Astrocyte of the hippocampus (primary cell): Measurements from ENCODE around the gene SH3D19.

Experiments
- DNase-seq: peaks from one replicate; pipeline ENCODE4 v3.0.0; 2011; ENCODE audit warnings: low read depth, low spot score

Gene SH3D19

GRCh38 chr4:151233600-151233999 is 91.8 kb downstream of the SH3D19 start:
- no peak for DNase-seq

DNA sequence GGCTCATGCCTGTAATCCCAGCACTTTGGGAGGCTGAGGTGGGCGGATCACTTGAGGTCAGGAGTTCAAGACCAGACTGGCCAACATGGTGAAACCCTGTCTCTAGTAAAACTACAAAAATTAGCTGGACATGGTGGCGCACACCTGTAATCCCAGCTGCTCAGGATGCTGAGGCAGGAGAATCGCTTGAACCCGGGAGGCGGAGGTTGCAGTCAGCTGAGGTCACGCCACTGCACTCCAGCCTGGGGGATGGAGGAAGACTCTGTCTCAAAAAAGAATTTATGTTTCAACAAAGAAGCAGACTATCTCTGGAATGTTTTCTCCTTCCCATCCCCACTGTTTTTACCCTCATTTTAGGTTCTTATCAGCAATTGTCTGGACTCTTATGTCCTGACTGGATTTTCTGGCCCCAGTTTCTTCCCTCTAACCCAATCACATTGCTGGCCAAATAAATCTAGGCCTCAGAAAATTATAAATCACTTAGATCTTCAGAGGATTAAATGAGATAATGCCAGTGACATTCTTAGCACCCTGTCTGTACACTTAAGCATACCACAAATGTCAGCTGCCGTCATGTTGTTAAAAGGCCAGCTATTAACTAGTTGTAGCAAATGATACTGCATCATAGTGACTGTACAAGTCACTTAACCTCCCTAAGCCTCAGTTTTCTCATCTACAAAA is 93.3 kb downstream of the SH3D19 start:
- no peak for DNase-seq

- DNase-seq = peak; percentile 37
Measured at GRCh38 chr4:151228189-151229119, 97.0 kb downstream of the SH3D19 start.

GRCh38 chr4:151227731-151228130 is 97.7 kb downstream of the SH3D19 start:
- DNase-seq = peak; percentile 65

DNA sequence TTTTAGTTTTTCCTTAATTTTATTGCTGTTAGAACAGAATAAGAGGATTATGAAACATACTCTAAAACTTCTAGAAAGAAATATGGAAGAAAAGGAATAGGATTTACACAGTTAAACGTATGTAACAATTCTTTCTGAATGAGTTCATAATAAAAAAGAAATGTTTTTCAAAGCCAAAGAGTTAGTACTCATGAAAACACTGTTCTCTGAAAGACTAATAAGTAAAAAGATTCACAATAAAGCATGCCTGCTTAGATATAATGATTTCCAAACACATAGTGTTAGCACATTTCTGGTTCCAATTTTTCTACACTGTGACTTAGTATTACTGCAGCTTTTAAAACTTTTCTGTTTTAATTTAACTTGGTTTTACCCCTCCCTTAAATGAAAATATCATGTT is 98.2 kb downstream of the SH3D19 start:
- DNase-seq = no peak

DNA sequence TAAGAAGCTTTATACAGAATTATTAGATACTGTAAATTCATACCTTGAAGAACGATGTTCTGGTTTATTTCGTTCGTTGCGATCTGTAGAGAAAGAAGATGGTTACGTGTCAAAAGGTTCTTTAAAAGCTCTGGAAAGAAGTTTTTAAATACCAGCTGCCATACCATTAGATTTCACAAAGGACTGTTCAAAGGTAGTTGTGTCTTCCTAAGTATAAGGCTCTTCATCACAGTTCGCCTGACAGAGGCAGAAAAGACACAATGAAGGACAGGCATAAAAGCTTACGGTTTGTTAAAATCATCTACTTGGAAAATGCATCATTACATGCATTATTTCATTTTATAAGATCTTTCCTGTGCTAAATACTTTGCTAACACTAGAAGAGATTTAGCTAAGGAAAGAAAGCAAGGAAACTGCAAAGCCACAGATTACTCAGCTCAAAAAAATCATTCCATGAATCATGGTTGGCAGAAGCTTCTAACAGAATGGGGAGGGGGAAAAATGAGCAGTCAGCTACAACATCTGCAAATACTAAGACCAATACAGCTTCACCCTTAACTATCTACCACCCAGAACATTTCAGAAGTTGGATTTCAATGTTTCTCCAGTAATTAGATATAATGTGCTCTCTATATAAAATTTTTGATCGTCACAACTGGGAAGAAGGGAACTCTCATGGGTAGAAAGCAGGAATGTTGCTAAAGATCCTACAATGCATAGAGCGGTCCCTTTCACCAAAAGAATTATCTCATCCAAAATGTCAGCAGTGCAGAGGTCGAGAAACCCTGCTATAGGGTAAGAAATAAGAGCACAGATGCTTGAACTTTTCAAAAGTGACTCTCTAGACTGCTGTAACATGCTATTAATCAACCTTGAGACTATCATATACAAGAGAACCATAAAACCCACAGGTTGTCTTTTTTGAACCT is 99.1 kb downstream of the SH3D19 start:
- DNase-seq = peak; percentile 87

- DNase-seq = no peak
Measured at GRCh38 chr4:151223465-151223864, 101.9 kb downstream of the SH3D19 start.

DNA sequence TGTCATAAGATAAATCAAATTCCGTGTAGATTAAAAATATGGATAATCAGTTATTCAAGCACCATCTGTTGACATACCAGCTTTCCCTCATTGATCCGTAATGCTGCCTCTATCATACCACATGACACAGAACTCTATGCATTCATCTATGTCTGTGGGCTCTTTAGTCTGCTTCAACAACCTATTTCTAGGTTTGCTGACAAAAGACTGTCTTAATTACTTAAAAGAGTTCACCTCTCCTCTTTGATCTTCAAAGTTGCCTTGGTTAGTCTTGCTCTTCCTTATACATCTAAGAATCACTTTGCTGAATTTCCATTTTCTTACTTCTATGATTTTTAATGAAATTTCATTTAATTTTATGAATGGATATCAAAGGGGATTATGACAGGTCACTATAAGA is 105.5 kb downstream of the SH3D19 start:
- DNase-seq = no peak

DNA sequence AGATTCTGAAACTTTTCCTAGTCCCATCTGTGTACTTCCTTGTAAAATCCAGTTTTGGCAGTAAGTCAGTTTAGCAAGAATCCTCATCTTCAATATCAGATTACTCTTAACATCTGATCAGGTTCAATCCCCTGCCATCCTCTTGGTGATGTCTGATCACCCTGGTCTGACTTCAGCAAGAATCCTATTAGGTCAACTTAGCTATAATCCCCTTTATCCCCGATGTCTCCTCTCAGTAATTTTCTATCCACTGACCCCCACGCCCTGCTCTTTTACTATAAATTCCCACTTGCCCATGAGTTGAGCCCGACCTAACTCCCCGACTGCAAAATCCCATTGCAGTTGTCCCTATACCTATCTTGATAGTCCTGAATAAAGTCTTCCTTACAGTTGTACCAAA is 106.3 kb downstream of the SH3D19 start:
- no peak for DNase-seq

DNA sequence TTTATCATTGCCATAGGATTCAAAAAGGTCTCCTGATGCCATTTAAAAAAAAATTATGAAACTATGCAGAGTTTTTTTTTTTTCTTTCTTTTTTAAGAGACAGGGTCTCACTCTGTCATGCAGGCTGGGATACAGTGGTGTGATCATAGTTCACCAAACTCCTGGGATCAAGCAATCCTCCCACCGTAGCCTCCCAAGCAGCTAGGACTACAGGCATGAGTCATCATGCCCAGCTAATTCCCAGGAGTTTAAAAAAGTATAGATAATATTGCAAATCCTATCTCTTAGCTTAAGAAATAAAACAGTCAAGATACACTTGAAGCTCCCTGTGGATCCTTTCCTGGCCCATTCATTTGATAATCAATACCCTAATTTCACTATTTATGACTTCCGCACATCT is 107.1 kb downstream of the SH3D19 start:
- DNase-seq = no peak

- no peak for DNase-seq
Measured at GRCh38 chr4:151217326-151217725, 108.1 kb downstream of the SH3D19 start.

DNA sequence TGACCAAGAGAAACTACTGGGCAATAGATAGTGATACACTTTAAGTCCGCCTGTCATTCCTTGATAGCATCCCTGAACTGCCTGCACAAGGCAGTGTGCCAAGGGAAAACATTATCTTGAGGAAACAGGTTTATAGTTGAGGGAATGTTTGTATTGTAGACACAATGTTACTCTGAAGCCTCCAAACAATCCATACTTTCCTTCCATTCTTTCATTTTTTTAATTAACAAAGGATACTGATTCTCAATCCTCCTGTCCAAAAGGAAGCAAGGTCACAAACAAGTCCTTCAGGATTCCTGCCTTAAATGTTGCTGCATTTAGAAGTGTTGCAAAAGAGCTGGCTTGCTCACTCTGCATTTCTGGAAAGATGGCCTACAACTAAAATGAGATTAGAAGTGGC is 110.1 kb downstream of the SH3D19 start:
- no peak for DNase-seq

- DNase-seq = no peak
Measured at GRCh38 chr4:151207868-151208267, 117.5 kb downstream of the SH3D19 start.

GRCh38 chr4:151207186-151207585 is 118.2 kb downstream of the SH3D19 start:
- DNase-seq = no peak

DNA sequence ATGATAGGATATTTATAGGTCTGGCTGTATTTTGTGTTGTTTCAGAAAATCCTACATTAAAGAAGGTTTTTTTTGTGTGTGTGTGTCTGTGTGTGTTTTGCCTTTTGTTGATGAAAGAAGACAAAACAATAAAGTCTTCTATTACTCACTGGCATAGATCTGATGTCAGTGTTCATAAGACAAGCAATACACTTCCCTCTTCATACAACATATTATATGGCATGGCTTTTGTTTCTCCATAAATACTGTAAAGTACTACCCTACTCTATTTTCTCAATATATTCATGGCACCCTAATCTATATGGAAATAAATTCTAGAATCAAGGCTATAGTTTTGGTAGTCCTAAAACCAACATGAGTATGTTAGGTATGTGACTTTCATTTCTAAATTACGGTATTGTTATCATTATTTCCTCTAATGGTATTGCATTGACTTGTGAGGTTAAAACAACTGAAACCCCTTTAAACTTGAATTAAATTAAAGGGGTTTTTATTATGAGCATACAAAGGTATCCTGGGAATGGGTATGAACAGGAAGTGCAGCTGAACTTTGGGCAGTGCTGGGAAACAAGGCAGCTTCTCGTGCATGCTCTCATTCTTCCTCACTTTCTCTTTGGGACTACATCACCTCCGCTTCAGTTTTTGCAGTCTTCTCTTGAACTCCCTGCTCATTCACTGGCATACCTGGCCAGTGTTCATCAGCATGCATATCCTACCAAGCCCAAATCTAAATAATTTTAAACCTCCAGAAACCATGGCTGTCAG is 119.0 kb downstream of the SH3D19 start:
- DNase-seq = no peak

- DNase-seq = no peak
Measured at GRCh38 chr4:151205722-151206121, 119.7 kb downstream of the SH3D19 start.

GRCh38 chr4:151204925-151205524 is 120.4 kb downstream of the SH3D19 start:
- DNase-seq = no peak

DNA sequence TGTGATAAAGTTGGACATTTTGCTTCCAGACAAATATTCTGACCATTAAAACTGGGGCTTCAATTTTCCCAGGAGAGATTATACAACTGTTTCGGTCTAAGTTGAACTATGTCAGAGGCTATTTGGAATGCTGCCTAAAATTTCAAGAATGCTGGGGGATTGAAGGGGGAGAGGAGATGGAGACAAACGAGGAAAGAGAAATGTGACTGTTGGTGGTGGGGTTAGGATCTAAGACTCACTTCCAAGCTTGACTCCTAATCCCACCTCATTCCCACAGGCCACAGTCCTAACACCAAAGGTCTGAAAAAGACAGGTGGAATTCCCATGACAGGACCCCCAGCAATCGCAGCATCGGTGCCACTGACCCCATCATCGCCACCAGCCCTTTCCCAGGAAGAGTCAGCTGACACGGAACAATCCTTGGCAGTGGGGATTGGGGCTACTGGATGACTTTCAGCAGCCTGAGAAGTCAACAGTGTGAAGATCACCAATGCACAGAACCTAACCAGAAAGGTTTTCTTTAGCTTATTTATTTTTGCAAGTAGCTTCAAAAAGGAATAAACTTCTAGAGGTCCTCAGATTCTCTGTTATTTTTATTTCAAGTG is 122.5 kb downstream of the SH3D19 start:
- DNase-seq = peak; percentile 68

- DNase-seq = no peak
Measured at GRCh38 chr4:151202381-151202780, 123.0 kb downstream of the SH3D19 start.
